K562 (cell line): ENCODE measurements around the gene PRR35. TPM values are rescaled to one million over a fixed set of nuclear protein-coding genes. Genes with fewer than 3 reads are reported as not detected.

ENCODE experiments used
- ATAC-seq: fragments of 200-7000 bp; cut with Tn5 transposase; 3 replicates; pipeline ENCODE4 v1.9.1; 2020; ENCODE audit warnings: moderate library complexity
- BruUV-seq: library from RNA; stranded (reverse); fragments of 400-500 nt; replicated peaks from 2 replicates; lab custom pipeline; 2021; lab: Mats Ljungman, UMichigan
- CTCF ChIA-PET: fragments of 300-600 bp; formaldehyde crosslinking; extraction: SDS; loops from one replicate; lab custom pipeline; 2021; ENCODE audit warnings: low intra/inter-chr PET ratio; lab: Yijun Ruan, JAX
- POLR2A ChIA-PET: fragments of 300-600, 350-650 bp; sonication (Branson Sonifier 250); formaldehyde crosslinking; extraction: SDS; loops from one replicate; lab custom pipeline; 2021; ENCODE audit warnings: antibody characterized with exemption, inconsistent platforms; lab: Yijun Ruan, JAX
- DNase-seq, 4 experiments: peaks; one replicate each; pipeline versions ENCODE4 v3.0.0 to v3.0.0-alpha.2; 2011 to 2018; ENCODE audit warnings: low spot score in 3 of 4, mixed read lengths in 3 of 4; ENCODE audit errors: extremely low read depth in 1 of 4
- FAIRE-seq: peaks from 2 replicates; lab custom pipeline; 2011; peaks lifted over from hg19 to GRCh38; lab: Jason Lieb, UNC
- H2AFZ ChIP-seq: 2 replicates; pipeline ENCODE4 v1.6.0; 2011; ENCODE audit warnings: low read depth, low read length, control low read depth, inconsistent platforms
- H3K27ac ChIP-seq: fragments of 200-600 bp; 3 replicates; pipeline ENCODE4 v1.8.0; 2011; ENCODE audit warnings: low read depth, mild to moderate bottlenecking, control low read depth, inconsistent platforms, low read length, moderate library complexity, mixed read lengths; ENCODE audit errors: extremely low read depth
- H3K27me3 ChIP-seq, 2 experiments: fragments of 300-600 bp in 1 of 2; 2 replicates in 1 of 2; 3 replicates in 1 of 2; pipeline versions ENCODE4 v1.6.0 to v1.8.0; 2011; ENCODE audit warnings: inconsistent platforms in 2 of 2, low read length in 2 of 2, mild to moderate bottlenecking in 1 of 2, mixed read lengths in 1 of 2, moderate library complexity in 1 of 2; ENCODE audit not compliant: control insufficient read depth in 2 of 2, insufficient read depth in 2 of 2
- H3K36me3 ChIP-seq: fragments of 300-600 bp; 3 replicates; pipeline ENCODE4 v1.8.0; 2011; ENCODE audit warnings: mild to moderate bottlenecking, low read length, inconsistent platforms; ENCODE audit not compliant: control insufficient read depth, insufficient read depth
- H3K4me1 ChIP-seq, 2 experiments: fragments of 200-600 bp in 1 of 2; replicated peaks in 1 of 2; 2 replicates in 1 of 2; 3 replicates in 1 of 2; pipeline versions ENCODE4 v1.5.1 to v1.8.0; 2011; ENCODE audit warnings: inconsistent platforms in 2 of 2, low read length in 2 of 2, mild to moderate bottlenecking in 1 of 2, mixed read lengths in 1 of 2, moderate library complexity in 1 of 2; ENCODE audit not compliant: control insufficient read depth in 2 of 2, insufficient read depth in 2 of 2
- H3K4me2 ChIP-seq: 2 replicates; pipeline ENCODE4 v1.6.1; 2011; ENCODE audit warnings: low read length, control low read depth, inconsistent platforms, mixed read lengths; ENCODE audit not compliant: insufficient read depth
- H3K4me3 ChIP-seq: fragments of 200-600 bp; sonication (generic), shearing (Covaris generic); 2 replicates; pipeline ENCODE4 v1.5.1; 2016; ENCODE audit warnings: control low read depth, inconsistent platforms
- H3K79me2 ChIP-seq: fragments of 200-600 bp; 3 replicates; pipeline ENCODE4 v1.8.0; 2011; ENCODE audit warnings: low read length, inconsistent platforms; ENCODE audit not compliant: control insufficient read depth, insufficient read depth
- H3K9ac ChIP-seq, 2 experiments: 2 replicates each; pipeline versions ENCODE4 v1.6.0 to v1.6.1; 2011; ENCODE audit warnings: low read depth in 2 of 2, low read length in 2 of 2, control low read depth in 1 of 2, inconsistent platforms in 1 of 2, mild to moderate bottlenecking in 1 of 2, mixed read lengths in 1 of 2; ENCODE audit not compliant: insufficient read depth in 1 of 2
- H3K9me1 ChIP-seq: one replicate; pipeline ENCODE4 v1.6.0; 2011; ENCODE audit warnings: inconsistent platforms, mild to moderate bottlenecking, low read length, moderate library complexity; ENCODE audit not compliant: control insufficient read depth, insufficient read depth
- H3K9me3 ChIP-seq: replicated peaks from 2 replicates; pipeline ENCODE4 v1.5.1; 2011; ENCODE audit warnings: low read depth, low read length, inconsistent platforms; ENCODE audit not compliant: control insufficient read depth, insufficient read depth
- H4K20me1 ChIP-seq: replicated peaks from 2 replicates; pipeline ENCODE4 v1.6.1; 2011; ENCODE audit warnings: low read length, inconsistent platforms, mixed read lengths; ENCODE audit not compliant: control insufficient read depth, insufficient read depth
- GMEB1 ChIP-seq: fragments of 250-450 bp; sonication (Bioruptor Pico); IDR thresholded peaks from 2 replicates; pipeline ENCODE4 v1.4.0; 2020; ENCODE audit warnings: mild to moderate bottlenecking
- KHSRP ChIP-seq: fragments of 450-650 bp; IDR thresholded peaks from 2 replicates; pipeline ENCODE4 v1.6.1; 2017
- MAZ ChIP-seq, 2 experiments: fragments of 450-650 bp in 1 of 2; sonication (generic) in 1 of 2; formaldehyde crosslinking; IDR thresholded peaks in 1 of 2; conservative IDR thresholded peaks in 1 of 2; 2 replicates each; pipeline versions ENCODE4 v1.4.0 to v1.5.0; 2020; ENCODE audit warnings: mild to moderate bottlenecking in 1 of 2, missing genetic modification reagents in 1 of 2
- MBD2 ChIP-seq: sonication (generic); IDR thresholded peaks from 2 replicates; pipeline ENCODE4 v1.6.1; 2016; ENCODE audit warnings: low read depth, borderline replicate concordance
- MTA1 ChIP-seq: fragments of 450-650 bp; IDR thresholded peaks from 2 replicates; pipeline ENCODE4 v1.6.1; 2017; ENCODE audit warnings: borderline replicate concordance
- RBM15 ChIP-seq: fragments of 200-400 bp; formaldehyde crosslinking; IDR thresholded peaks from 2 replicates; pipeline ENCODE4 v1.6.1; 2018; ENCODE audit warnings: mild to moderate bottlenecking, low read length, moderate library complexity; ENCODE audit not compliant: insufficient read depth
- ZBTB12 ChIP-seq: fragments of 250-450 bp; sonication (Bioruptor Pico); IDR thresholded peaks from 2 replicates; pipeline ENCODE4 v1.4.0; 2020
- ZC3H4 ChIP-seq: sonication (generic); formaldehyde crosslinking; IDR thresholded peaks from 2 replicates; pipeline ENCODE4 v1.9.0; 2021; ENCODE audit warnings: missing genetic modification reagents, borderline replicate concordance
- ZNF253 ChIP-seq: fragments of 250-450 bp; sonication (Bioruptor Pico); conservative IDR thresholded peaks from 2 replicates; pipeline ENCODE4 v1.6.1; 2021; ENCODE audit warnings: mild to moderate bottlenecking
- ZNF584 ChIP-seq: fragments of 200-800 bp; sonication (Bioruptor generic); IDR thresholded peaks from 2 replicates; pipeline ENCODE4 v1.6.1; 2016; ENCODE audit warnings: low read depth, mild to moderate bottlenecking, missing genetic modification characterization, missing compliant biosample characterization
- ZNF586 ChIP-seq: fragments of 450-650 bp; formaldehyde crosslinking; conservative IDR thresholded peaks from 2 replicates; pipeline ENCODE4 v1.4.0; 2020; ENCODE audit warnings: mild to moderate bottlenecking, moderate library complexity
- ZNF668 ChIP-seq: fragments of 250-450 bp; sonication (Bioruptor Pico); IDR thresholded peaks from 2 replicates; pipeline ENCODE4 v1.8.0; 2022; ENCODE audit warnings: mild to moderate bottlenecking, inconsistent platforms
- ZSCAN29 ChIP-seq: fragments of 450-650 bp; IDR thresholded peaks from 2 replicates; pipeline ENCODE4 v1.6.1; 2017
- WGBS: fragments of 100-300 bp; shearing (Covaris generic); methylation state at CpG from one replicate; pipeline ENCODE4 v1.1.6; 2016; ENCODE audit warnings: low coverage, mixed read lengths; ENCODE audit not compliant: insufficient coverage; ENCODE audit errors: missing lambda C conversion rate; 5-methylcytosine and 5-hydroxymethylcytosine counted together
- in situ Hi-C: fragments of 300-500 bp; cut with MboI; formaldehyde crosslinking; loops from 4 replicates; pipeline ENCODE4 v1.15.0; 2018; ENCODE audit warnings: inconsistent platforms, mixed read lengths
- intact Hi-C: fragments of 100-400 bp; cut with micrococcal nuclease; formaldehyde crosslinking; loops from 2 replicates; pipeline ENCODE4 v1.14.2; 2022
- polyA plus RNA-seq, 8 experiments: library from polyadenylated mRNA; depleted of rRNA in 4 of 8; stranded (reverse) in 5 of 8; unstranded in 3 of 8; fragments of >200 nt; fragmentation: Nextera tagmentation in 2 of 8; fragmentation: Illumina TruSeq in 1 of 8; extraction: Ambion mirVana in 2 of 8; extraction: Trizol in 1 of 8; gene quantifications; 2 replicates each; pipeline versions ENCODE4 v1.2.1 to v1.2.3, GENCODE V29; 2011 to 2014; ENCODE audit warnings: inconsistent platforms in 1 of 8, missing spikeins in 1 of 8
- total RNA-seq, 7 experiments: library from RNA; depleted of rRNA in 6 of 7; stranded (reverse); fragments of >200 nt in 6 of 7; fragmentation: Illumina TruSeq in 2 of 7; extraction: Trizol in 2 of 7; gene quantifications; 2 replicates each; pipeline versions ENCODE4 v1.2.1 to v1.2.3, GENCODE V29; 2011 to 2021; ENCODE audit warnings: low replicate concordance in 1 of 7
- TF ChIP-seq, protein P1 (sequence below): fragments of 200-400 bp; formaldehyde crosslinking; IDR thresholded peaks from 2 replicates; pipeline ENCODE4 v1.6.1; 2017; ENCODE audit warnings: mild to moderate bottlenecking, low read depth, low read length, moderate library complexity

Gene PRR35
- total and polyA plus RNA-seq, 9 of the 15 experiments (the other 6 are each of a cell fraction or from before 2014, with no cell fraction given) = 0.17 to 0.45 (median 0.21) TPM; not detected in 5

GRCh38 chr16:520847-521246 lies 39.3 kb upstream of the PRR35 start:
- Histone ChIP-seq H3K79me2 (peaks cover 11% of the 10 kb centered on the region), H4K20me1 (no peaks in the 10 kb centered on the region; the same call in 1 of the 2 replicates), H3K27me3 (no peaks in the 10 kb centered on the region), H3K4me1 (peaks cover 10 to 69% of the 10 kb centered on the region in 2 experiments; a peak in 4 of 5 replicates), H3K9me3 (no peaks in the 10 kb centered on the region), H3K27ac (no peak overlapping the region), H3K4me3 (no peak overlapping the region), H3K36me3 (peaks cover 11% of the 10 kb centered on the region; the same call in 2 of the 3 replicates), H3K9ac (no peak overlapping the region), H3K4me2 (no peak overlapping the region), H2AFZ (no peak overlapping the region), H3K9me1 (no peaks in the 10 kb centered on the region)
- in situ Hi-C loops = no loop called here
- ChIA-PET POLR2A (interaction anchor here (1.4 to 3.0 kb wide), 2 partner anchors 19 to 22 kb away, joined by 4 to 9 read pairs; no protein-coding TSS in a partner anchor), CTCF (no interaction called here)
- BruUV-seq = no TSS peak
- FAIRE-seq (no peak), ATAC-seq (no peak), DNase-seq (no peak)
- 84% methylated on average over 8 of the region's 13 CpGs for WGBS
- TF ChIP-seq GMEB1 (no peak), ZSCAN29 (no peak), MAZ (CRISPR knock-in tag; conservative IDR thresholded peaks at IDR 0.05 in 1 of 2, IDR thresholded peaks at IDR 0.05 in 1 of 2) (no peak), ZNF253 (CRISPR knock-in tag) (no peak), RBM15 (no peak), ZC3H4 (CRISPR knock-in tag) (no peak), ZNF668 (CRISPR knock-in tag) (no peak), MBD2 (no peak), KHSRP (no peak), MTA1 (no peak), ZBTB12 (CRISPR knock-in tag) (no peak), ZNF584 (CRISPR knock-in tag) (no peak), ZNF586 (no peak)
- TF ChIP-seq, protein P1, sequence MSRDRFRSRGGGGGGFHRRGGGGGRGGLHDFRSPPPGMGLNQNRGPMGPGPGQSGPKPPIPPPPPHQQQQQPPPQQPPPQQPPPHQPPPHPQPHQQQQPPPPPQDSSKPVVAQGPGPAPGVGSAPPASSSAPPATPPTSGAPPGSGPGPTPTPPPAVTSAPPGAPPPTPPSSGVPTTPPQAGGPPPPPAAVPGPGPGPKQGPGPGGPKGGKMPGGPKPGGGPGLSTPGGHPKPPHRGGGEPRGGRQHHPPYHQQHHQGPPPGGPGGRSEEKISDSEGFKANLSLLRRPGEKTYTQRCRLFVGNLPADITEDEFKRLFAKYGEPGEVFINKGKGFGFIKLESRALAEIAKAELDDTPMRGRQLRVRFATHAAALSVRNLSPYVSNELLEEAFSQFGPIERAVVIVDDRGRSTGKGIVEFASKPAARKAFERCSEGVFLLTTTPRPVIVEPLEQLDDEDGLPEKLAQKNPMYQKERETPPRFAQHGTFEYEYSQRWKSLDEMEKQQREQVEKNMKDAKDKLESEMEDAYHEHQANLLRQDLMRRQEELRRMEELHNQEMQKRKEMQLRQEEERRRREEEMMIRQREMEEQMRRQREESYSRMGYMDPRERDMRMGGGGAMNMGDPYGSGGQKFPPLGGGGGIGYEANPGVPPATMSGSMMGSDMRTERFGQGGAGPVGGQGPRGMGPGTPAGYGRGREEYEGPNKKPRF = no peak
- intact Hi-C loops = no loop called here
